H9 (cell line): ENCODE measurements around the gene INSM2. TPM values are rescaled to one million over a fixed set of nuclear protein-coding genes. Genes with fewer than 3 reads are reported as not detected.

Source experiments
- DNase-seq: peaks from one replicate; pipeline ENCODE4 v3.0.0-alpha.2; 2017
- H2AFZ ChIP-seq: one replicate; pipeline ENCODE4 v1.6.1; 2013; ENCODE audit warnings: mild to moderate bottlenecking, low read length, control low read depth, moderate library complexity
- H2AK5ac ChIP-seq: 2 replicates; pipeline ENCODE4 v1.6.1; 2013; ENCODE audit warnings: low read length, control low read depth, mixed read lengths; ENCODE audit not compliant: insufficient read length
- H2BK120ac ChIP-seq: one replicate; pipeline ENCODE4 v1.6.1; 2013; ENCODE audit warnings: low read depth, mild to moderate bottlenecking, low read length, control low read depth, inconsistent platforms; ENCODE audit not compliant: poor library complexity, severe bottlenecking
- H2BK12ac ChIP-seq: 2 replicates; pipeline ENCODE4 v1.6.1; 2013; ENCODE audit warnings: low read length, control low read depth, mixed read lengths, low read depth; ENCODE audit not compliant: insufficient read length
- H2BK15ac ChIP-seq: 2 replicates; pipeline ENCODE4 v1.6.1; 2013; ENCODE audit warnings: low read depth, low read length, control low read depth
- H2BK20ac ChIP-seq: one replicate; pipeline ENCODE4 v1.6.1; 2013; ENCODE audit warnings: low read depth, mild to moderate bottlenecking, low read length, control low read depth, inconsistent platforms; ENCODE audit not compliant: poor library complexity, severe bottlenecking
- H2BK5ac ChIP-seq: 2 replicates; pipeline ENCODE4 v1.6.1; 2013; ENCODE audit warnings: low read length, control low read depth, mixed read lengths; ENCODE audit not compliant: insufficient read length
- H3K14ac ChIP-seq: 2 replicates; pipeline ENCODE4 v1.6.1; 2013; ENCODE audit warnings: low read length, control low read depth; ENCODE audit not compliant: insufficient read depth
- H3K18ac ChIP-seq: 2 replicates; pipeline ENCODE4 v1.6.1; 2013; ENCODE audit warnings: low read depth, mild to moderate bottlenecking, mixed read lengths, low read length, control low read depth; ENCODE audit not compliant: insufficient read length
- H3K23ac ChIP-seq: 2 replicates; pipeline ENCODE4 v1.6.1; 2013; ENCODE audit warnings: low read length, control low read depth, mixed read lengths, low read depth; ENCODE audit not compliant: insufficient read length
- H3K23me2 ChIP-seq: 2 replicates; pipeline ENCODE4 v1.6.1; 2013; ENCODE audit warnings: low read depth, mild to moderate bottlenecking, mixed read lengths, low read length, control low read depth; ENCODE audit not compliant: insufficient read length, poor library complexity, severe bottlenecking
- H3K27ac ChIP-seq: 2 replicates; pipeline ENCODE4 v1.5.1; 2013; ENCODE audit warnings: low read length, control low read depth, mixed read lengths, low read depth; ENCODE audit not compliant: insufficient read length
- H3K27me3 ChIP-seq: 2 replicates; pipeline ENCODE4 v1.6.1; 2013; ENCODE audit warnings: low read length, control low read depth, inconsistent platforms; ENCODE audit not compliant: insufficient read depth
- H3K4ac ChIP-seq: 2 replicates; pipeline ENCODE4 v1.6.1; 2013; ENCODE audit warnings: low read depth, mild to moderate bottlenecking, control low read depth, inconsistent platforms, low read length, moderate library complexity
- H3K4me1 ChIP-seq: 2 replicates; pipeline ENCODE4 v1.6.1; 2013; ENCODE audit warnings: low read length, control low read depth, inconsistent platforms; ENCODE audit not compliant: insufficient read depth
- H3K4me2 ChIP-seq: 2 replicates; pipeline ENCODE4 v1.6.1; 2013; ENCODE audit warnings: low read length, control low read depth, mixed read lengths; ENCODE audit not compliant: insufficient read length, insufficient read depth
- H3K56ac ChIP-seq: 2 replicates; pipeline ENCODE4 v1.6.1; 2013; ENCODE audit warnings: low read depth, mild to moderate bottlenecking, mixed read lengths, low read length, control low read depth; ENCODE audit not compliant: insufficient read length
- H3K79me1 ChIP-seq: 2 replicates; pipeline ENCODE4 v1.6.1; 2013; ENCODE audit warnings: low read depth, mild to moderate bottlenecking, moderate library complexity, low read length, control low read depth, inconsistent platforms; ENCODE audit not compliant: insufficient read depth, poor library complexity, severe bottlenecking
- H3K79me2 ChIP-seq: 2 replicates; pipeline ENCODE4 v1.6.1; 2013; ENCODE audit warnings: low read length, control low read depth, inconsistent platforms; ENCODE audit not compliant: insufficient read depth
- H3K9ac ChIP-seq: 2 replicates; pipeline ENCODE4 v1.6.1; 2013; ENCODE audit warnings: low read length, control low read depth, mixed read lengths; ENCODE audit not compliant: insufficient read length; ENCODE audit errors: extremely low read depth
- H3K9me3 ChIP-seq: one replicate; pipeline ENCODE4 v1.6.1; 2013; ENCODE audit warnings: low read depth, low read length, inconsistent platforms; ENCODE audit not compliant: control insufficient read depth
- H3T11ph ChIP-seq: one replicate; pipeline ENCODE4 v1.6.1; 2013; ENCODE audit warnings: mild to moderate bottlenecking, low read length, control low read depth, inconsistent platforms
- H4K20me1 ChIP-seq: one replicate; pipeline ENCODE4 v1.6.1; 2013; ENCODE audit not compliant: control insufficient read depth, insufficient read length, insufficient read depth
- H4K5ac ChIP-seq: 2 replicates; pipeline ENCODE4 v1.6.1; 2013; ENCODE audit warnings: low read depth, mild to moderate bottlenecking, mixed read lengths, low read length, control low read depth; ENCODE audit not compliant: insufficient read length
- H4K8ac ChIP-seq: replicated peaks from 2 replicates; pipeline ENCODE4 v1.6.1; 2013; ENCODE audit warnings: low read length, control low read depth, mixed read lengths, low read depth; ENCODE audit not compliant: insufficient read length
- H4K91ac ChIP-seq: 2 replicates; pipeline ENCODE4 v1.6.1; 2013; ENCODE audit warnings: low read depth, mild to moderate bottlenecking, moderate library complexity, mixed read lengths, low read length, control low read depth; ENCODE audit not compliant: insufficient read length
- H3K27ac Mint-ChIP-seq, 3 experiments: 2 replicates in 2 of 3; 3 replicates in 1 of 3; pipeline ENCODE4 v1.8.0; 2020 to 2021; ENCODE audit warnings: mixed read lengths in 3 of 3, mild to moderate bottlenecking in 1 of 3, moderate library complexity in 1 of 3
- H3K27me3 Mint-ChIP-seq: 2 replicates; pipeline ENCODE4 v1.8.0; 2021; ENCODE audit warnings: low read depth, mild to moderate bottlenecking, moderate library complexity, mixed read lengths
- H3K36me3 Mint-ChIP-seq, 3 experiments: 2 replicates in 2 of 3; 3 replicates in 1 of 3; pipeline ENCODE4 v1.8.0; 2020 to 2021; ENCODE audit warnings: low read depth in 3 of 3, mixed read lengths in 3 of 3; ENCODE audit not compliant: insufficient read depth in 1 of 3
- H3K4me1 Mint-ChIP-seq, 2 experiments: 2 replicates each; pipeline ENCODE4 v1.8.0; 2020; ENCODE audit warnings: mixed read lengths in 2 of 2
- H3K4me3 Mint-ChIP-seq, 2 experiments: 2 replicates in 1 of 2; 3 replicates in 1 of 2; pipeline ENCODE4 v1.8.0; 2020 to 2021; ENCODE audit warnings: mild to moderate bottlenecking in 2 of 2, mixed read lengths in 2 of 2, moderate library complexity in 1 of 2
- H3K9me3 Mint-ChIP-seq, 2 experiments: 2 replicates in 1 of 2; 3 replicates in 1 of 2; pipeline ENCODE4 v1.8.0; 2020; ENCODE audit warnings: mild to moderate bottlenecking in 2 of 2, mixed read lengths in 2 of 2, moderate library complexity in 1 of 2
- total RNA-seq: library from RNA; stranded (reverse); gene quantifications from 2 replicates; pipeline ENCODE4 v1.2.1, GENCODE V29; 2021
- TF ChIP-seq, protein P1 (sequence below): fragments of 200-600 bp; sonication (generic); conservative IDR thresholded peaks from 3 replicates; pipeline ENCODE4 v1.8.0; 2021; ENCODE audit warnings: antibody characterized with exemption, mild to moderate bottlenecking

The INSM2 gene
- total RNA-seq, 1 experiment from 2014 or later: not detected

DNA sequence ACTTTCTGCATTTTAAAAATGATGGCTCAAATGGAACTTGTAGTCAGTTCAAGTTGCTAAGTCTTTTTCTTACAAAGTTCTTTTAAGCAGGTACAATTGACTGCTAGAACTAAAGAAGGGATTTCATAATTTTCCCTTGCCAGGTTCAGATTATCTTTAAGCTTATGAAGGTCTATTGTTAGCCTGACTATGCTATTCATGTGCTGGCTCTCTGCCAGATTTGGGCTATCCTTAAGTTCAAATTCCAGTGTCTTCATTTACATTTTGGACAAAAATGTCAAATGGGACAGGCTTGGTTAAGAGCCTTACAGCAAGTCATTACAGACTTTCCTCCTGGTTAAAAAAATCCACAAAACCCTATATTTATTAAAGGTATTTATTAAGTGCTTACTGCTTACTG lies 42.3 kb downstream of the INSM2 start:
- Histone ChIP-seq H3K4me2 (no peak overlapping the region), H3K9ac (no peak overlapping the region), H3K14ac (no peak overlapping the region), H2BK20ac (no peak overlapping the region), H3K27me3 (no peaks in the 10 kb centered on the region), H2BK120ac (no peak overlapping the region), H3K23ac (no peak overlapping the region), H2BK12ac (no peak overlapping the region), H3K79me2 (no peaks in the 10 kb centered on the region), H4K5ac (no peak overlapping the region), H2BK15ac (no peak overlapping the region), H3K4me1 (no peaks in the 10 kb centered on the region), H2AK5ac (no peak overlapping the region), H4K8ac (no peak overlapping the region), H3K56ac (no peak overlapping the region), H4K91ac (no peak overlapping the region), H3K23me2 (no peaks in the 10 kb centered on the region), H3K18ac (no peak overlapping the region), H2BK5ac (no peak overlapping the region), H4K20me1 (no peaks in the 10 kb centered on the region), H3T11ph (no peak overlapping the region), H3K27ac (no peak overlapping the region), H3K4ac (no peak overlapping the region), H3K79me1 (no peaks in the 10 kb centered on the region), H3K9me3 (no peaks in the 10 kb centered on the region), H2AFZ (no peak overlapping the region)
- Mint-ChIP-seq H3K9me3 (no peaks in the 10 kb centered on the region; a peak in 1 of 5 replicates), H3K4me1 (no peaks in the 10 kb centered on the region), H3K36me3 (no peaks in the 10 kb centered on the region; a peak in 1 of 7 replicates), H3K4me3 (no peak overlapping the region), H3K27me3 (no peaks in the 10 kb centered on the region), H3K27ac (no peak overlapping the region)
- no peak for DNase-seq
- TF ChIP-seq, protein P1, sequence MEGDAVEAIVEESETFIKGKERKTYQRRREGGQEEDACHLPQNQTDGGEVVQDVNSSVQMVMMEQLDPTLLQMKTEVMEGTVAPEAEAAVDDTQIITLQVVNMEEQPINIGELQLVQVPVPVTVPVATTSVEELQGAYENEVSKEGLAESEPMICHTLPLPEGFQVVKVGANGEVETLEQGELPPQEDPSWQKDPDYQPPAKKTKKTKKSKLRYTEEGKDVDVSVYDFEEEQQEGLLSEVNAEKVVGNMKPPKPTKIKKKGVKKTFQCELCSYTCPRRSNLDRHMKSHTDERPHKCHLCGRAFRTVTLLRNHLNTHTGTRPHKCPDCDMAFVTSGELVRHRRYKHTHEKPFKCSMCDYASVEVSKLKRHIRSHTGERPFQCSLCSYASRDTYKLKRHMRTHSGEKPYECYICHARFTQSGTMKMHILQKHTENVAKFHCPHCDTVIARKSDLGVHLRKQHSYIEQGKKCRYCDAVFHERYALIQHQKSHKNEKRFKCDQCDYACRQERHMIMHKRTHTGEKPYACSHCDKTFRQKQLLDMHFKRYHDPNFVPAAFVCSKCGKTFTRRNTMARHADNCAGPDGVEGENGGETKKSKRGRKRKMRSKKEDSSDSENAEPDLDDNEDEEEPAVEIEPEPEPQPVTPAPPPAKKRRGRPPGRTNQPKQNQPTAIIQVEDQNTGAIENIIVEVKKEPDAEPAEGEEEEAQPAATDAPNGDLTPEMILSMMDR: no peak
